Breast epithelium (tissue), 4 donors: ENCODE results near the gene PMFBP1. TPM values are rescaled to one million over a fixed set of nuclear protein-coding genes. Genes with fewer than 3 reads are reported as not detected.

Source experiments
- DNase-seq, 2 donors: peaks; one replicate each; pipeline ENCODE4 v3.0.0-alpha.2; 2019; ENCODE audit warnings: low spot score in 2 of 2
- H3K27ac ChIP-seq, 2 donors: fragments of 200-600 bp; sonication (generic) in 1 of 2; one replicate each; pipeline ENCODE4 v1.5.1; 2016 to 2019; ENCODE audit warnings: mild to moderate bottlenecking in 1 of 2
- H3K27me3 ChIP-seq, 2 donors: fragments of 200-600 bp; sonication (generic) in 1 of 2; one replicate each; pipeline versions ENCODE4 v1.5.1 to v1.6.0; 2017 to 2019; ENCODE audit warnings: control low read depth in 1 of 2, mild to moderate bottlenecking in 1 of 2
- H3K36me3 ChIP-seq: fragments of 200-600 bp; one replicate; pipeline ENCODE4 v1.5.1; 2019
- H3K4me1 ChIP-seq, 2 donors: fragments of 200-600 bp; sonication (generic); one replicate each; pipeline ENCODE4 v1.5.1; 2016 to 2019; ENCODE audit warnings: control low read depth in 1 of 2
- H3K4me3 ChIP-seq, 3 donors: fragments of 200-600 bp; sonication (generic); 1 replicate in 2 of 3; 2 replicates in 1 of 3; pipeline ENCODE4 v1.5.1; 2016 to 2019; ENCODE audit warnings: mild to moderate bottlenecking in 3 of 3, moderate library complexity in 2 of 3
- H3K9me3 ChIP-seq, 2 donors: fragments of 200-600 bp; sonication (generic) in 1 of 2; one replicate each; pipeline ENCODE4 v1.5.1; 2016 to 2019; ENCODE audit warnings: control low read depth in 1 of 2
- CTCF ChIP-seq, 3 donors: fragments of 450-650 bp; IDR thresholded peaks; one replicate each; pipeline ENCODE4 v1.5.1; 2016 to 2017; ENCODE audit warnings: antibody characterized with exemption in 3 of 3, mild to moderate bottlenecking in 3 of 3, moderate library complexity in 3 of 3
- POLR2A ChIP-seq: fragments of 450-650 bp; IDR thresholded peaks from one replicate; pipeline ENCODE4 v1.6.1; 2016; ENCODE audit warnings: antibody characterized with exemption, mild to moderate bottlenecking, moderate library complexity
- POLR2AphosphoS5 ChIP-seq, 3 donors: sonication (generic); formaldehyde crosslinking; IDR thresholded peaks; one replicate each; pipeline ENCODE4 v1.6.1; 2017; ENCODE audit warnings: antibody characterized with exemption in 3 of 3
- intact Hi-C: fragments of 100-400 bp; cut with DNase I; formaldehyde crosslinking; loops from one replicate; pipeline ENCODE4 v1.15.1; 2023; ENCODE audit warnings: low total_unique reads
- total RNA-seq, 3 donors: library from RNA; depleted of rRNA; stranded (reverse); fragments of >200 nt; gene quantifications; one replicate each; pipeline ENCODE4 v1.1.0, GENCODE V29; 2016

PMFBP1 gene
- total RNA-seq, 3 donors from 2014 or later, result 0.33 to 2.2 (median 1.8) TPM

DNA sequence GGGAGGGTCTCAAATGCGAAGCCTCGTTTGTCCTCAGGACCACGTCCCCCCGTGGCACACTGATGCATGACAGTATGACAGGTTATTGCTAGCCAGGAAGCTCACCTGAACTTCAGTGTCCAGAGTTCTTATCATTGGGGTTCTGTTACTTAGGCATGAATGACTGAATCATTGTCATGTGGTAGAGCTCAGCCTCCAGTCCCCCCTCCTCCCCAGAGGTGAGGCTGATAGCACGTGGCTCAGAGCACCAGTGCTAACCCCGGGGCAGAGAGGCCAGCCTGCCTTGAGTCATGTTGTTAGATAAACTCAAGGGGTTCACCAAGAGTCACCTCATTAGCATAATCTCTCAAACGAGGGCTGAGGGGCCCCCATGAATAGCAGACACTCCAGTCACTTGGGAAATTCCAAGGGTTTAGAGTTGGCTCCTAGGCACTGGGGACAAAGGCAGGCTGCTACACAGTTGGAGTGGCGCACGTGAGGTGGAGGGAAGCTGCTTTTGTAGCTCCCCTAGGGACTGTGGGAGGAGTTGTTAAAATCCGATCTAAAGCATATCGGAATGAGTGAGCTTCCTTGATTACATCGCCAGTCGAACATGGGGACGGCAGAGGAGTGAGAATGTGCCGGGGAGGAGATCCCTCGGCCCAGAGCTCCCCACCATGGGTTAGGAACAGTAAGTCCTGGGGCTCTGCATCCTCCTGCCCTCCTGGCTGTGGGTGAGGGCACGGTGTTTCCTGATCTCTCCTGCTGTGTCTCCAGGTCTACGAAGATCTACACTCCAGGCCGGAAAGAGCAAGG lies 60.1 kb downstream of the PMFBP1 start:
- no peak for DNase-seq

DNA sequence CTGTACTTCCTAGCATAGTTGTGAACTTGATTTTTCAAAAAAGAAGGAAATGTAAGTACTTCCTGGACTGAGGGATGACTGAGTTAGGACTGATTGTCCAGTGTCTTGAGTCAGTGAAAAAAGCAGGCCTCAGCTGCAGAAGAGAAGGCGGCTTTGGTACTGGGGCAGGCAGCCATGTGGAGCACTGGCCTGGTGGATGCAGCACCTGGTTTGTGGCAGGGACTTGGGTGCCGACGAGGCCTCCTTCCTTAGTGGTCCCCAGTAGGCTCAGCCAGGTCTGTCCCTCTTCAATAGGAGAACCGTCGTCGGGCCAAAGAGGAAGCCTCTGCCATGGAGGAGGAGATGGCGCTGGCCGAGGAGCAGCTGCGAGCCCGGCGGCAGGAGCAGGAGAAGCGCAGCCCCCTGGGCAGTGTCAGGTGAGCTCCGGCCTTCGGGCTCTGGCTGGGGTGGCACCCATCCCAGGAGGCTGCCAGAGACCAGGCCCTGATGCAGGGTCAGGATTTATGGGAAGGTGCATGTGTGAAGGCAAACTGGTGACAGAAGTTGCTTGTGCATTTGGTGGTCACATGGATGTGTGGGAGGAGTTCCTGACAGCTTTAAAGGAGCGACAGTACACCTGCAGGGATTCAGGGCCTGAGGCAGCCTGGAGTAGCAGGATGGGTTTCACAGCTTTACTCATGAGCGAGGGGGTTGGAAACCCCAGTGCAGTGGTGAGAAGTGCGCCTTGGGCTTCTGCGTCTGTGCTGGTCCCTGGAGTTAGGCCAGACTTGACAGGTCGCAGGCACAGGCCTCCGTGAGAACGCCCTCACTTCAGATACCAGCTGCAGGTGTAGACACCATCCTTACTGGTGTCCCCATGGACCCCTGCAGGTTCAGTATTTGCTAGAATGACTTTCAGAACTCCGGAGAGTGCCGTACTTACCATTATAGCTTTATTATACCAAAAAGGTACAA lies 61.0 kb downstream of the PMFBP1 start:
- no peaks in the 10 kb centered on the region for H3K4me1 ChIP-seq
- H3K27ac ChIP-seq, result no peak overlapping the region
- TF ChIP-seq CTCF (IDR thresholded peaks at IDR 0.05) (no peak), POLR2A (no peak), POLR2AphosphoS5 (IDR thresholded peaks at IDR 0.05) (no peak)
- H3K9me3 ChIP-seq, result no peaks in the 10 kb centered on the region
- intact Hi-C loops, result no loop called here
- H3K27me3 ChIP-seq, result no peaks in the 10 kb centered on the region
- peak in 1 of 2 donors; percentile 35 for DNase-seq
- peaks cover 32% of the 10 kb centered on the region for H3K36me3 ChIP-seq
- no peak overlapping the region for H3K4me3 ChIP-seq

More for the DNA sequence above, 60.1 kb downstream of the PMFBP1 start:
- H3K27ac ChIP-seq, result no peak overlapping the region
- H3K9me3 ChIP-seq, result no peaks in the 10 kb centered on the region
- H3K4me3 ChIP-seq, result no peak overlapping the region
- intact Hi-C loops, result no loop called here
- H3K27me3 ChIP-seq, result no peaks in the 10 kb centered on the region
- H3K36me3 ChIP-seq, result peaks cover 27% of the 10 kb centered on the region
- no peaks in the 10 kb centered on the region for H3K4me1 ChIP-seq
- no peak for TF ChIP-seq POLR2AphosphoS5 (IDR thresholded peaks at IDR 0.05)
- no peak for TF ChIP-seq POLR2A
- no peak for TF ChIP-seq CTCF (IDR thresholded peaks at IDR 0.05)

DNA sequence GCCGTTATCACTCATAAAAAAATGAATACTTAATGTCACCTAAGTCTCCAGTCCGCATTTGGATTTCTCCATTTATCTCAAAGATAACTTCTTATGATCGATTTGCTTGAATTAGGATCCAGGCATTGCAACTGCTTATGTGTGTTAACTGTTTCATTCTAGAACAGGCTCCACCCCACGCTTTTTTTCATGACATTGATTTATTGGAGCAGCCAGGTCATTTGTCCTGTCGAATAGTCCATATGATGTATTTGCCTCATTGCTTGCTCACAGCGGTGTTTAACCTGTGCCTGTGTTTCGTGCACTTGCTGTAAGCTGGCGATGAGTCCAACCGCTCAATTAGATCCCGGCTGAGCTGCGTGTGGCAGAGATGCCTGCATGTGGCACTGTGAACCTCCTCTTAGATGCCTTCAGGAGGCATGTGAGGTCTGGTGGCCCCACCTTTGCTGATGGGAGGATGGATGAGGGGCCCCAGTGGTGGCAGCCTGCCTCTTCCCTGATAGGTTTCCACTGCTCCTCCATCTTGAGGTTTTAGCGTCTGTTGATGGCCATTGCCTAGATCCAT lies 61.9 kb downstream of the PMFBP1 start:
- intact Hi-C loops, result no loop called here
- Histone ChIP-seq H3K27me3 (no peaks in the 10 kb centered on the region), H3K4me3 (no peak overlapping the region), H3K9me3 (no peaks in the 10 kb centered on the region), H3K27ac (no peak overlapping the region), H3K36me3 (peaks cover 41% of the 10 kb centered on the region), H3K4me1 (no peaks in the 10 kb centered on the region)
- no peak for DNase-seq
- TF ChIP-seq POLR2A (no peak), CTCF (IDR thresholded peaks at IDR 0.05) (no peak), POLR2AphosphoS5 (IDR thresholded peaks at IDR 0.05) (no peak)

DNA sequence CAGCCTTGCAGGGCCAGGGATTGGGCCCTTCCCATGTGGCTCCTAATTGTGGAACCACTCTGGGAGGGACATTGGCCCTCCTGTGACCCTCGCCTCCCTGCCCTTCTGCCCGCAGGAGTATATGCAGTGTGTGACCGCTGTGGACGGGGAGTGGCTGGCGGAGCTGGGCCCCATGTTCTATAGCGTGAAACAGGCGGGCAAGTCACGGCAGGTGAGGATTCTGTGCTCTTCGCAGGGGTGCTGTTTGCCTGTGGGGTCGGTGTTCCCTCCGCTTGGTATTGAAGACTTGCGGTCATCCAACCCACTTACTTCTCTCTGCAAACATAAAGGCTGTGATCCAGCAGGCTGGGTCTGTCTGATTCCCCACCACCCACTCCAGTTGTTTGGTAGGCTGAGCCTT lies 62.7 kb downstream of the PMFBP1 start:
- no peak for TF ChIP-seq POLR2AphosphoS5 (IDR thresholded peaks at IDR 0.05)
- no peak for TF ChIP-seq POLR2A
- no peak for TF ChIP-seq CTCF (IDR thresholded peaks at IDR 0.05)
- no peaks in the 10 kb centered on the region for H3K9me3 ChIP-seq
- intact Hi-C loops, result no loop called here
- no peak overlapping the region for H3K27ac ChIP-seq
- peaks cover 46% of the 10 kb centered on the region for H3K36me3 ChIP-seq
- H3K4me3 ChIP-seq, result no peak overlapping the region
- no peaks in the 10 kb centered on the region for H3K27me3 ChIP-seq
- no peak for DNase-seq
- no peaks in the 10 kb centered on the region for H3K4me1 ChIP-seq
